Stimulated activated CD4-positive, alpha-beta T cell treated with anti-CD3 and anti-CD28 coated beads, TNF-alpha, amount 100 ng/mL, for 48 hours (primary cell): ENCODE measurements around the gene RUBCN.
"Not testable (repeated sequence)": the region's sequence is repeated elsewhere in the genome, so short reads cannot be mapped to it uniquely, and the experiment has no call there.

Experiments used
- DNase-seq, 3 donors: peaks; one replicate each; pipeline ENCODE4 v3.0.0-alpha.2; 2020; ENCODE audit warnings: low read depth in 3 of 3

RUBCN gene

DNA sequence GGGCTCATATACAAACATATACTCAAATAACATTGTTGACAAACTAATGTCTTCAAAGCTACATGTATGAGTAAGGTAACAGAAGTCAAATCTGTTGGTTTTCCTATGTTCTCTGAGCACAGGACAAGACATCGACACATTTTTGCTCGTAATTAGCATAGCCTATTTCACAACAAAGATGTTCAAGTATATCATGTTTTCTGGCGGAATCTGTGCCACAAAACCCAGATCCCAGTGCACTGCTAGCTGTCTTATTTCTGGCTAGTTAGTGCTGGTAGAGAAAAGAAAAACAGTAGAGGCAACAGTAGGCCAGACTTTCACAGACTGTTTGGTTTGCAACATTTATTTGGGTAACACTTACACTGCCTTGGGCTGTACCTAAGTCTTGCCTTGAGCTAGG lies 51.2 kb downstream of the RUBCN start:
- DNase-seq, result no peak

DNA sequence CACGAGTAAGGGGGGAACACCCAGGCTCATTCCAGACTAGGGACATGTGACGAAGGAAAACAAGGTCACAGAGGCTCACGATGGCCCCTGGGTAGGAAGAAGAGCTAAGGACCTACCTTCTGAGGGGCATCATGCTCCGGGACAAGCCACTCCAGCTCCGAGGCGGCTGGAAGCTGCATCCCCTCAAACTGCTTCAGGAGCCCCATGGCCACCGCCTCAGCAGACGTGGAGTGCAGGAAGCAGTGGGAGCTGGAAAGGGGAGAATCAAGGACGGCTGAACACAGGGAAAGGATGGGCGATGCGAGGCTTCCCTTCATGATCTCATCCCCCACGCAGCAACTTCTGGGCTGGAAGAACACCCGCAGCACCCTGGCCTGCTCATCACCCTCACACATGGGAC lies 53.5 kb downstream of the RUBCN start:
- DNase-seq, result no peak

DNA sequence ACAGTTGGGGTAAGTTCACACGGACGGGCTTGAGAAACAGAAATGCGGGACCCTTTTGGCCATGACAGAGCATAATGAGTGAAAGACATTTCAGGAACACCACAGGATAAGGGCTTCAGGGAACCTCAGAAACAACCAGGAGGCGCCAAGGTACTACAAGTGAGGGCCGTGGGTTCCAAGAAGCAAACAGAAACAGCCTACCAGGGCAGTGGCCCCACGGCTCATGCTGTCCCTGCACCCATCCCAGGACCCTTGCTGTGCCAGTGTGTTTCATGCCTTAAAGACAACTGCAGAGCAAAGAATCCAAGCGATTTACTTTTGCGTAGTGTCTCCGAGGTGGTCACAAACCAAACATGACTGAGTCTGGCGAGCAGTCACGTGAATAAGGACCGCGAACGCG lies 54.0 kb downstream of the RUBCN start:
- no peak for DNase-seq

DNA sequence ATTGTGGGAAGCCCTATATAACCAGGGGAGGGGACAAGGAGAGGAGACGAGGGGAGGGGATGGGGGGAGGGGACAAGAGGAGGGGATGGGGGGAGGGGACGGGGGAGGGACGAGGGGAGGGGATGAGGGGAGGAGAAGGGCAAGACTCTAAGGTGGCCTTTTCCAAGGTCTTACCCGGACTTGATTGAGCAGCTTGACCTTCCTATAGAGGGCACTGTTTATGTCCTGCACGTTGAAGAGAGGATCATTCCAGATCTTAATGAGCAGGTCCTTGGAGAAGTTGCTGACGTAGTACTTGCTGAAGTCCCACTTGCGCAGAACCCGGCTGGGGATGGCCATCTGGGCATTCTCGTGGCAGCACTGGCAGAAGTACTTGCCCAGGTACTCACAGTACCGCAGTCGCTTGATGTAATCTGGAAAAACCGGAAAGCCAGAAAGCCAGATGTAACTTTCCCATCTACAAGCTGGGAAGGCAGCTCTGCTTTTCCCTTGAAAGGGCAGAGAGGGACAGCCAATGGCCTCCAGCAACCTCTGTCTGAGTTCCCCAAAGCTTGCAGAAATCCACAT lies 55.7 kb downstream of the RUBCN start:
- DNase-seq, result no peak

DNA sequence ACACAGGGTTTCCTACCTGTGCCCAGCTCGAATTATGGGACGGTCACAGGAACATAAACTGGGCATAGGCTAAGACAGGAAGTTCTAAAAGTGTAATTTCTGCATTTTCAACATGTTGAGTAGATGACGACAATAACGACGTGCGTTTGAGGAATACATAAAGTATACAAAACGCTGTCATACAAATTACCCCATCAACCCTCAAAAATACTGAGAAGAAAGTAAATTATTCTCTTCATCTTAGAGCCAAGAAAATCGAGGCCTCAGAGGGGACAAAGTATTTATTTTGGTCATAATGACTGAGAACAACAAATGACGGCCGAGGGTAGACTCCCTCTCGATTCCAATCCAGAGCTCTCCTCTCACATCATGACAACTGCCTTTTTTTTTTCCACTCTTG lies 60.8 kb downstream of the RUBCN start:
- DNase-seq, result no peak

DNA sequence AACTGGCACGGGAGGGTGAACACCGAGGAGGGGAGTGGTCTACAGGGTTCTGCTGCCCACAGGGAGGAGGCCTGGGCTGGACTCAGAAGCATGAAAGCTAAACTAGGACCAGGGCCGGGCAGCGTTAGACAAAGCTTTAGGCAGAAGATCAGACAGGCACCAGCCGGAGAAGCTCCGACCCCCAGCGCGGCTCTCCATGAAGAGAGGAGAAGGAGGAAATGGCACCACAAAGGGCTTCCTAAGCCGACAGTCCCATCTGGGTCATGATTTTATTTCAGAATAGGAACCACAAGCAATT lies 61.2 kb downstream of the RUBCN start:
- no peak for DNase-seq

DNA sequence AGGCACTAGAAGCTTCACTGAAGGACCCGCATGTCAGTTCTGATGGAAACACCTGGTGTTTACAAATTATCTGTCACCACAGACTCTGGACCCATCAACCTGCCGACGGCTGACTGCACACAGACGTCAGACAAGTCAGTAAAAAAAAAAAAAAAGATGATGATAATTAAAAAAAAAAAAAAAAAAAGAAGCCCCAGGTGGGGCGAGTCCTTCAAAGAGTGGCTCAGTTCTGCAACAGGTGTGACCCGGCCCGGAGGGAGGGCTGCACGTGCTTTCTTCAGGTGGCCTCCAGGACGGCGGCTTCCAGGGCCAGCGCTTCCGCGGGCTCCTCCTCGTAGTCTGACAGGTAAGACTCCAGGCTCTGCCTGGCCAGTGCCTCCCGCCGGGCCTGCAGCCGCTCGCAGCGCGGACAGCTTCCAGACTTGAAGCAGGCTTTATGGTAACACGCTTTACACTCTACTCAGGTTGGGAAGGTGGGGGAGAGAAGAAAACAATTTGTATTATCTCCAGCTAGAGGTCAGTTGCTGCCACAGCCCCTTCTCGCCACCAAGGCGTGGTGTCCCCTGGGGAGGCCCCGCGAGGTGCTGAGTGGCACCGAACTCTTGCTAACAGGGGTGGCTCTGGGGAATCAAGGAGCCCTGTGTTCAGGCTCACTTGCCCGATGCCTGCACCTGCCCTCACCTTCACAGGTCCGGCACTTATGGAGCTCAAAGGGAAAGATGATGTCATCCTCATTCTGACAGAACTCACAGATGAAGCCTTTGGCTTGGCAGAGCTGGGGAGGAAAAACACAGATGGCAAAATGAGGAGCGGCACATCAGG lies 61.8 kb downstream of the RUBCN start:
- no peak for DNase-seq

DNA sequence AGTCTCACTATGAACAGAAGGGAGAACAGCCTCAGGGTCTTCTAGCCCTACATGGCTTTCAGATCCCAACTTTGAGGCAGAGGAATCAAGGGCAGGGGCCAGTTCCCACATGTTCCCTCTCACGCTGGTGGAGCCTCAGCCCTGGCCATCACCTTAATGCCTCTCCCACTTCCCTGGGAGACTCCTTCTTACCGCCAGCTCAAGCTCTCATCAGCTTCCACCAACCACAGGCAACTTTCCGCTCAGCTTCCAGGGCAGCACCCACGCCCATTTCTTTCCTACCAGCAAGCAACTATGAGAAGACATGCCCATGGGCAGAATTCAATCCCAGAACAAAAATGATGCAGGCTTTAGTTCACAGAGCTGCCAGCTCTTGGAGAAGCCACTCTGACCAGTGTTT lies 63.5 kb downstream of the RUBCN start:
- no peak for DNase-seq

DNA sequence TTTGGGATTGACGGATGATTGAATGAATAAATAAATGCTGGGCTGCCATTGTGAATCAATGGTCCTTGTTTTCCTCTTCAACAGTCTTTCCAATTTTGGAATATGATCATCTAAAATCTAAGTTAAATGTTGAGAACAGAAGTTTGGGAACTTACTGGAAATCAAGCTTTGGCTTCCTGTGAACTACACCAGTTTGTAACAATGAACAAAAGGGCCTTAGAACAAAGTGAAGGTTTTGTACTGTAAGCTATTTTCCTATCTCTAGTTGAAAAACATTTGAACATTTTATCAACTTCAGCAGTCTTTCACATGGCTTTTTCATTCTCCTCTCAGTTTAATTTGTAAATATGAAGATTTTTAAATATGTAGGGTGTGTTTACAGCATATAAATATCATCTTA lies 66.3 kb downstream of the RUBCN start:
- DNase-seq, result no peak

DNA sequence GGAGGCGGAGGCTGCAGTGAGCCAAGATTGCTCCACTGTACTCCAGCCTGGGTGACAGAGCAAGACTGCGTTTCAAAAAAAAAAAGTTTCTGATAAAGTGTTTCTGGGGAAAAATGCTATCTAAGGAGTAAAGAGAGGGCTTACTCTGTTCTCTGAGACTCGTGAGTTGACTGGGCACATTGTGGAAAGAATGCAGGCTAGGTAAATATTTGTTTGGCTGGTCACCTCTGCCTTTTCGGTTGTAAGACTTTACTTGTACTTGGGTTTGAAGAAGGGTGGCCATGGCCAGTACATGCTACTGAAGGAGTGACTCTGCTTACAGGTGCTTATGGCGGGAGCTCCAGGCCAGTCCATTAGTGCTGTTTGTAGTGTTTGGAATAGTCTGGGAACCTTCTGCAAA lies 68.7 kb downstream of the RUBCN start:
- no peak for DNase-seq

DNA sequence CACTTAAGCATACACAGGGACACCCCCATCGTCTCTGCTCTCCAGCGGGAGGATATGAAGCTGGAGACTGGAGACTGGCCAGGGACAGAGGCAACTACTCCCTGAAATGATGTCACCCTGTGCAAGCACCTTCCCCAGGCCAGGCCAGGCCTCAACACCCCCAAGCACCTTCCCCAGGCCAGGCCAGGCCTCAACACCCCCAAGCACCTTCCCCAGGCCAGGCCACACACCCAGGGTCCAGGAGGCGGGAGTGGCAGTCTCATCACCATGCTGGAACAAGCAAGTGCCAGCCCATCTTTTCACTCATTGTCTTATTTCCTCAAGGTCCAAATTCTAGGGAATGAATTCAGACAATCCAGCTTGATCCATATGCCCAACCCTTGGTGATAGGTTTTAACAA lies 69.4 kb downstream of the RUBCN start:
- DNase-seq, result not testable (repeated sequence)

DNA sequence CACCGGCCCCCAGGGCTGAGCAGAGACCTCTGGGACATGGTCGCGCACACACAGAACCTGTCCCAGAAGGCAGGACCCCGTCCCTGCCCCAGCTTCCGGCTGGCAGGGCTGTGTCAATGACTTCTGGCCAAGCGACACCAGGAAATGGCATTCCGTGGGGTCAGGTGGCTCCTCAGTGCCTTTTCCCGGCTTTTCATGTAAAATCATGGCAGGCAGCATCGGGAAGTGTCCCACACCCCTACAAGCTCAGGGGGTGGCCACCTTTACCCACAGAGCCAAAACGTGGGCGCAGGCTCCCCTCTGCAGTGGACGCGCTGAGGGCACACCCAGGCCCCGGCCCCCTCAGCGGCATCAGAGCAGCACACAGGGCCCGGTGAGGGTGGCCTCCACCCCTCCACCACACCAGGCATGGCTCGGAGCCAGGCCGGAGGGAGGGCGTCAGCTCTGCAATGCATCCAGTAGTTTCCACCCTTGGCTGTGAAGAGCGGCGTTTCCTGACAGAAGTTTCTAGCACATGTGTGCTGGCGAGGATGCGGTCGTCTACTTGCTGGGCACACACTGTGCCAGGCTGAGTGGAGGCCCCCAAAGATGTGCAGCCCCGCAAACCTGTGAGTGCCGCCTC lies 70.4 kb downstream of the RUBCN start:
- not testable (repeated sequence) for DNase-seq

DNA sequence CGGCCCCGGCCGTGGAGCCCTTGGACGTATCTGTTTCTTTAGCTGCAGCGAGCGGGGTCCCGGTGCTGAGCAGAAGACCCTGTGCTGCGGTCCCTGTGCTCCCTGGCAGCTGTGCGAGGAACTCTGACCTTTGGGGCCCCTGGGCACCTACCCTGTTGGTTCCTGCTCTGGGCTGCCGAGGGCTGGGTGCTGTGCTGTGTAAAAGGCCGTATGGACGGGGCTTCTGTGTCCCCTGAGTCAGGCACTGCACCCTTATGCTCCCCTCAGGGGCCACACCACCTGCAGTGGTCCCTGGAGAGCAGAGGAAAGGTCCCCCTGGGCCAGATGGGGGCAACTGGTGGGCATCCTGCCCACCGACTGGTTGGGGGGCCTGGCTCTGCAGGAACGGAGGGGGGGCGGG lies 71.2 kb downstream of the RUBCN start:
- not testable (repeated sequence) for DNase-seq

DNA sequence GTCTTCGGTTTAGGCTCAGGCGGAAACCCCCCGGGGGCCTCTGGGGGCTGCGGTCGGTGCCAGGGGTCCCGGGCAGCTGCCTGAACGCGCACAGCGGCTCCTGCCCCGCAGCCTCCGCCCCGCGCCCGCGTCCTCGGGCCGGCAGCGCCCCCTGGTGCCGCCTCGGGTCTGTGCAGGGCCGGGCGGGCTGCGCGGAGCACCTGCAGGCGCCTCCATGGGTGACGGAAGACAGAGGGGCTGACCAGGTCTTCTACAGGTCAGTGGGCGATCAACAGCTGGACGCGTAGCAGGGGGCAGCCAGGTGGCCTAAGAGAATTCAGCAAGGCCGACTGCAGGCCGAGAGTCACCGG lies 71.6 kb downstream of the RUBCN start:
- DNase-seq, result not testable (repeated sequence)

DNA sequence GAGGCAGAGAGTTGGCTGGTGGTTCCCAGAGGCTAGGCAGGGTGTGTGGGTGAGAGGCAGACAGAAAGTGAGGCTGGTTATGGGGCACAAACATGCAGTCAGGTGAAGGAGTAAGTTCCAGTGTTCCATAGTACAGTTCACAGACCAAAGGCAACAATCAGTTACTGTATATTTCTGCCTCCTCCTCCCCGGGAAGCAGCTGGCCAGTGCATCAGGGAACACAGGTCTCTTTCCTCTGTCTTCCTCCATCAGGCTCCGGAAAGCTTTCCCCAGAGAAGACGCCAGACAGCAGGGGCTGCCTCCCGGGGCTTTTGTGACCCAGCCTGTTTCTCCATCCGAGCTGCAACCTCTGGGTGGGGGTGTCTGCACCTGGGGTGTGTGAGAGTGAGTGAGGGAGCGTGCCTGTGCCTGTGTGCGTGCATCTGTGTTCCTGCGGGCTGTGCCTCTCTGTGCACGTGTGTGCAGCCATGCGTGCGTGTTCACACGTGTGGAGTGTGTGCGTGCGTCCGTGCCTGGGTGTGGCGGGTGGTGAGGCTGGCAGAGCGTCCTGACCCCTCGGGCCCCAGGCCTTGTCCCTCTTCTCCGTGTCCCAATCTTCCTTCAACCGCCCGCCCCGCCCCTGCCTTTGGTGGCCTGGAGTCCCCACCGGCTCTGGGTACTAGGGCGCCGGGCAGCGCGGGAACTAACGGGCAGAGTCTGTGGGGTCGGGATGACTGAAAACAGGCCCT lies 72.1 kb downstream of the RUBCN start:
- DNase-seq, result peak in 2 of 3 donors; percentile 10 to 36

DNA sequence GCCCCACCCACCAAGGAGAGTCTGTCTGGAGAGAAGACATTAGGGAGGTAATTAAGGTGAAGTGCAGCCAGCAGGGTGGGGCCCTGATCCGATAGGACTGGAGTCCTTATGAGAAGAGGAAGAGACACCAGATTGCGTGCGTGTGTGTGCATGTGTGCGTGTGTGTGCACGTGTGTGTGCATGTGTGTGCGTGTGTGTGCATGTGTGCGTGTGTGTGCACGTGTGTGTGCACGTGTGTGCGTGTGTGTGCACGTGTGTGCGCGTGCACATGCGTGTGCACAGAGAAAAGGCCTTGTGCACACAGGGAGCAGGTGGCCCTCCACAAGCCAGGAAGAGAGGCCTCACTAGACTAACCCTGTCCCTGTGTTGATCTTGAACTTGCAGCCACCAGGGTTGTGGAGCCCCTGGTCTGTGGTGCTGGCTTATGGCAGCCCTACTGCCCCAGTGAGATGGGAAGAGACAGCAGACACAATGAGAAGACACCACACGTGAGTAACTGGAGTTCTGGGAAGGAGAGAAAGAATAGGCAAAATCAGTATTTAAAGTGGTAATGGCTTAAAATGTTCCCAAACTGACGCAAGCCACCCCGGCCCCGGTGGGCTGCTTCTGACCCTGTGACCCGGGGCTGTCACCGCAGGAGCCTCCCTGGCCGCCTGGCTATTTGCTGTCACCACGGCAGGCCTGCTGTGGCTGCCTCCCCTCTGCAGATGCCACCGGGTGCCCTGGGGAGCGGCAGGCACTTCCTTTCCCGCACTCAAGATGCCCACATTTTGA lies 73.2 kb downstream of the RUBCN start:
- DNase-seq, result not testable (repeated sequence)

DNA sequence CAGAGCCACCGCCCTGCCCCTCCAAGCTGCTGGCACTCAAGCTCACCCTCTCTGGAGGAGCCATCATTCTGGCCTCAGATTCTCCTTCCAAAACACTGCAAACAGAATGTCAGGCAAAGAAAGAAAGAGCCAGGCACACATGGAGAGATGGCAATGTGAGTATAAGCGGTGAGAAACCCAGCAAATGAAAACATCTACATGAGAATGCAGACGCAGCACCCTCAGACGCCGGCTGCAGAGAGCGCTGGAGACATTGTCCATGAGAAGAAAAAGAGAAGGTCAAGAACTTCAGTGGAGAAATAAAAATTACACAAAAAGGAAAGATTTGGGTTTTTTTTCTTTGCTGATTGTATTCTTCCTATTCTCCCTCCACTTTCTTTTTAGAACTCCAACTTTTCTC lies 74.4 kb downstream of the RUBCN start:
- DNase-seq, result not testable (repeated sequence)

DNA sequence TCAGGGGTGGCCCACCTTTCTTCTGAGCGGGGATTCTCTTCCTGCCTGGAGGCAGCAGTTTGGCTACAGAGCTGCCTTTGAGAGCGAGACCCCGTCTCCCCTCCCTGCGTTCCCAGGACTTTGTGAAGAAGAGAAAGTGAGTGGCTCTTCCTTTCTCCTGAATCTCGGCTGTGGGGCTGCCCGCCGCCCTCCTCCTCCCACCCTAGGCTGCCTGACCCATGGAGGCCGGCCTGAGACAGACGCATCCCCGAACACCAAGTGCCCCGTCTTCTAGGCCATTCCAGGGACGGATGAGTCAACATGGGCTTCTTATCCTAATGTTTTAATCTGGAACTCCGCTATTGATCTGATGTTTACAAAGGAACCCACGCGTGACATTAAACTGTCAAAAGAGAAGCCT lies 74.8 kb downstream of the RUBCN start:
- DNase-seq, result not testable (repeated sequence)

DNA sequence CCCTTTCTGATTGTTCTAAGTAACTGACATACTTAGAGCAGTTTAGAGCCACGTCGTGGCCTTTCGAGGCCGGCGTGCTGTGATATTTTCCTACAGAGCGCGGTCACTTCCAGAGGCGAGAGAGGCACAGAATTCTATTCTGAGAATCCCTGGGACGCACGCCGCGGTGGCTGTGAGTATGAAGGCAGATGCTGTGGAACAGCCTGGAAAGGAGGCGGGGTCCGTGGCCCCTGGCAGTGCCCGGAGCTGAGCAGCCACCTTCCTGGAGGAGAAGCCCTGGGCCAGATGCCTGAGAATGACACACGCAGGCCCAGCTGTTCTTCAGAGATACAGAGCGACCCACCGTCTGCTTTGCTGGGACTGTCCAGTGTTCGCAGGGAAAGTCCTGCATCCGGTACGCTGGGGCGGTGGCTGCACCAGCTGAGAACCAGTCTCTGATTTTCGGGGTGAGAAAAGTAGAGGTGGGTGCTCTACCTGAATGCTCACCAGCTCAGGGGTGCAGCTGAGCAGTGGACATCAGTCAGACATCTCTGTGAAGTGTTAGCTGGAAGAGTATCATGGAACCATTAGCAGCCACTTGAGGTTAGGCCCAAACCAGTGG lies 75.4 kb downstream of the RUBCN start:
- not testable (repeated sequence) for DNase-seq

DNA sequence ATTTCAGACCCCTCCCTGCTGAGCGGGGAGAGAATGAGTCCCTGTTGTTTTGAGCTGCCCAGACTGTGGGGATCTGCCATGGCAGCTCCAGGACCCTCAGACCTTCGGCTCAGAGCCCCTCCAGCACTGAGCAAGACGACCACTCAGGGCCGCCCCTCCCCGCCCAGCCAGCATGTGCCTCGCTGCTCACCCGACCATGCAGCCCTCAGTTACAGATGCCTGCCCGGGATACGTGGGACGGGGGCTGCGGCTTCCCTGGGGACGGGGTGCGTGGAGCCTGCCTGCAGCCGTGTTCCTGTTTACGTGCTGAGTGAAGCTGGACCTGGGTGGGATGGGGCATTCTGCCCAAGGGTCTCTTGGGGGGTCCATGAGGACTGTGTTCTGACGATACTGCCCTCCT lies 77.0 kb downstream of the RUBCN start:
- not testable (repeated sequence) for DNase-seq

DNA sequence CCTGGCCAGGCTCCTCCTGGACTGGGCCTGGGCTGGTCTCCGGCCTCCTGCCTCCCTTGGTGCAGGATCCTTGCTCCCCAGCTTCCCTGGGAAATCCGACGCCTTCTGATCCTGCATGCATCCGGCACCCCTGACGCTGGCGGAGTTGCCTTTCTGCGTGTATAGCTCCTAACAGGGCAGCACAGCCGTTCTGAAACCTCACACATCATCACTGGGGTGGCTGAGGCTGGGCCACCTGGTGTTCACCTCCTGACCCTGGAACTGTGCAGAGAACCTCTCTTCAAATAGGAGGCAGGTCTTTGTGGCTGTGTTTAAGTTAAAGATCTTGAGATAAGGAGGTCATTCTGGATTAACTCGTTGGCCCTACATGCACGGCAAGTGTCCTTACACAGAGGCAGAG lies 77.6 kb downstream of the RUBCN start:
- DNase-seq, result not testable (repeated sequence)

DNA sequence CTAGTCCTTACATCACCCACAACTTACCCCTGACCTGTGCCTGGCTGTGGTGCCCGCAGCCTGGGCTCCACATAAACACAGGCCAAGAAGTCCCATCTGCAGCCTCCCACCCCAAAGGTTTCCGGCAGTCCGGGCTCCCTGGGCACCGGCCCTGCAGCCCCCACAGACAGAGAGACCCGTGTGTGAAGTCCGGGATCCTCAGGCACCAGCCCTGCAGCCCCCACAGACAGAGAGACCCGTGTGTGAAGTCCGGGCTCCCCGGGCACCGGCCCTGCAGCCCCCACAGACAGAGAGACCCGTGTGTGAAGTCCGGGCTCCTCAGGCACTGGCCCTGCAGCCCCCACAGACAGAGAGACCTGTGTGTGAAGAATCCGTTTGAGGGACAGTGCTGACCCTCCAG lies 78.0 kb downstream of the RUBCN start:
- DNase-seq, result not testable (repeated sequence)
